Measurements from ENCODE around the gene TGFBR1.
A peak's percentile ranks its signal among the peaks of the same experiment; 100 is the strongest.

TGFBR1 gene

GRCh38 chr9:99146574-99146973, 41.7 kb downstream of the TGFBR1 start:
- H2AFZ ChIP-seq (ENCODE audit: low read depth, low read length) = no peak overlapping the region
- no peak overlapping the region for H3K27ac ChIP-seq (ENCODE audit: low read length)

DNA sequence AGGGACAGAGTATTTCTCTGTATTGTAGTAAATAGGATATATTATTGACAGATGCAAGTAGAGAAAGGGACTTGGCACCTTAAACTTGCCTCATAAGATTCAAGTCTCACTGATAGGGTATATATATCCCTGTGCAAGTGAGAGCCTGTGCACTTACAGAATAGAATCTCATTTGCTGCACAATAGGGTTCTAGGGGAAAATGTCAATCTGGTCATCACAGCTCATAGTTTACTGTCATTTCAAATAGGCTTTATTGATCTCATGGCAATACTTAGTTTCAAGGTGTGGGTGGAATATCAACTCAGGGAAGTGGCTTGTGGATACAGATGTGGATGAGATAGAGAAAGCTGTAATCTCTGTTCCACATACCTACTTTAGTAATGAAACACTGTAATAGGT, 42.3 kb downstream of the TGFBR1 start:
- no peak overlapping the region for H3K9ac ChIP-seq (ENCODE audit: low read depth, low read length)
- H3K27ac ChIP-seq (ENCODE audit: low read length) = no peak overlapping the region
- no peaks in the 10 kb centered on the region for H3K9me3 ChIP-seq (ENCODE audit: insufficient read depth, low read length, severe bottlenecking)
- H3K36me3 ChIP-seq (ENCODE audit: insufficient read depth, low read length) = peaks cover 62% of the 10 kb centered on the region
- no peak overlapping the region for H2AFZ ChIP-seq (ENCODE audit: low read depth, low read length)
- H3K27me3 ChIP-seq (ENCODE audit: insufficient read depth, low read length, poor library complexity) = no peaks in the 10 kb centered on the region
- no peaks in the 10 kb centered on the region for H3K79me2 ChIP-seq (ENCODE audit: insufficient read depth, low read length)
- TF ChIP-seq EZH2 (IDR thresholded peaks at IDR 0.05; ENCODE audit: borderline replicate concordance, low read depth, low read length, severe bottlenecking) = no peak
- no peak for TF ChIP-seq CTCF (IDR thresholded peaks at IDR 0.05; ENCODE audit: borderline replicate concordance, extremely low read depth, low read length, poor library complexity, severe bottlenecking)
- no peaks in the 10 kb centered on the region for H3K4me1 ChIP-seq (ENCODE audit: insufficient read depth, low read length)
- no peak overlapping the region for H3K4me2 ChIP-seq (ENCODE audit: insufficient read depth, low read length)
- DNase-seq (no peak), ATAC-seq (ENCODE audit: insufficient read depth, low read depth) (no peak)
- no peaks in the 10 kb centered on the region for H4K20me1 ChIP-seq (ENCODE audit: insufficient read depth, low read length)
- no peak overlapping the region for H3K4me3 ChIP-seq (ENCODE audit: low read depth in 1 of 2, low read length in 2 of 2)

More at GRCh38 chr9:99146574-99146973, 41.7 kb downstream of the TGFBR1 start:
- DNase-seq (no peak), ATAC-seq (ENCODE audit: insufficient read depth, low read depth) (no peak)
- H3K4me3 ChIP-seq (ENCODE audit: low read depth in 1 of 2, low read length in 2 of 2) = no peak overlapping the region
- H3K9me3 ChIP-seq (ENCODE audit: insufficient read depth, low read length, severe bottlenecking) = no peaks in the 10 kb centered on the region
- no peak for TF ChIP-seq CTCF (IDR thresholded peaks at IDR 0.05; ENCODE audit: borderline replicate concordance, extremely low read depth, low read length, poor library complexity, severe bottlenecking)
- no peak for TF ChIP-seq EZH2 (IDR thresholded peaks at IDR 0.05; ENCODE audit: borderline replicate concordance, low read depth, low read length, severe bottlenecking)
- no peak overlapping the region for H3K4me2 ChIP-seq (ENCODE audit: insufficient read depth, low read length)
- peaks cover 66% of the 10 kb centered on the region for H3K36me3 ChIP-seq (ENCODE audit: insufficient read depth, low read length)
- no peaks in the 10 kb centered on the region for H3K4me1 ChIP-seq (ENCODE audit: insufficient read depth, low read length)
- no peaks in the 10 kb centered on the region for H3K27me3 ChIP-seq (ENCODE audit: insufficient read depth, low read length, poor library complexity)
- H4K20me1 ChIP-seq (ENCODE audit: insufficient read depth, low read length) = no peaks in the 10 kb centered on the region
- H3K79me2 ChIP-seq (ENCODE audit: insufficient read depth, low read length) = no peaks in the 10 kb centered on the region
- H3K9ac ChIP-seq (ENCODE audit: low read depth, low read length) = no peak overlapping the region

DNA sequence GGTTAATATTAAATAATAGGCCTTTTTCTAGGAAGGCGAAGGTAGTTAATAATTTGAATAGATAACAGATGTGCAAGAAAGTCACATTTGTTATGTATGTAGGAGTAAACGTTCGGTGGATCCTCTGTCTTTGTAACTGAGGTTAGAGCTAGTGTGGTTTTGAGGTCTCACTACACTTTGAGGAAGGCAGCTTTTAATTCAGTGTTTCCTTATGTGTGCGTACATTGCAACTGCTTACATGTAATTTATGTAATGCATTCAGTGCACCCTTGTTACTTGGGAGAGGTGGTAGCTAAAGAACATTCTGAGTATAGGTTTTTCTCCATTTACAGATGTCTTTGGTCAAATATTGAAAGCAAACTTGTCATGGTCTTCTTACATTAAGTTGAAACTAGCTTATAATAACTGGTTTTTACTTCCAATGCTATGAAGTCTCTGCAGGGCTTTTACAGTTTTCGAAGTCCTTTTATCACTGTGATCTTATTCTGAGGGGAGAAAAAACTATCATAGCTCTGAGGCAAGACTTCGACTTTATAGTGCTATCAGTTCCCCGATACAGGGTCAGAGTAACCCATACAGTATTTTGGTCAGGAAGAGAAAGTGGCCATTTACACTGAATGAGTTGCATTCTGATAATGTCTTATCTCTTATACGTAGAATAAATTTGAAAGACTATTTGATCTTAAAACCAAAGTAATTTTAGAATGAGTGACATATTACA, 45.7 kb downstream of the TGFBR1 start:
- no peak for DNase-seq
- Histone ChIP-seq H2AFZ (ENCODE audit: low read depth, low read length) (no peak overlapping the region), H4K20me1 (ENCODE audit: insufficient read depth, low read length) (no peaks in the 10 kb centered on the region), H3K4me2 (ENCODE audit: insufficient read depth, low read length) (no peak overlapping the region), H3K27me3 (ENCODE audit: insufficient read depth, low read length, poor library complexity) (no peaks in the 10 kb centered on the region), H3K4me1 (ENCODE audit: insufficient read depth, low read length) (no peaks in the 10 kb centered on the region), H3K27ac (ENCODE audit: low read length) (no peak overlapping the region), H3K79me2 (ENCODE audit: insufficient read depth, low read length) (no peaks in the 10 kb centered on the region), H3K9ac (ENCODE audit: low read depth, low read length) (no peak overlapping the region), H3K9me3 (ENCODE audit: insufficient read depth, low read length, severe bottlenecking) (no peaks in the 10 kb centered on the region), H3K36me3 (ENCODE audit: insufficient read depth, low read length) (peaks cover 38% of the 10 kb centered on the region), H3K4me3 (ENCODE audit: low read depth in 1 of 2, low read length in 2 of 2) (no peak overlapping the region)
- ATAC-seq (ENCODE audit: insufficient read depth, low read depth) = peak; percentile 96
- TF ChIP-seq EZH2 (IDR thresholded peaks at IDR 0.05; ENCODE audit: borderline replicate concordance, low read depth, low read length, severe bottlenecking) (no peak), CTCF (IDR thresholded peaks at IDR 0.05; ENCODE audit: borderline replicate concordance, extremely low read depth, low read length, poor library complexity, severe bottlenecking) (no peak)
